ENCODE measurements around the gene ISOC1. TPM values are rescaled to one million over a fixed set of nuclear protein-coding genes. Genes with fewer than 3 reads are reported as not detected.
A peak's percentile ranks its signal among the peaks of the same experiment; 100 is the strongest.

The ISOC1 gene
- total and polyA plus RNA-seq, 2 of the 13 experiments (the other 11 are each of a cell fraction or from before 2014, with no cell fraction given): 25.7 to 51.3 TPM

DNA sequence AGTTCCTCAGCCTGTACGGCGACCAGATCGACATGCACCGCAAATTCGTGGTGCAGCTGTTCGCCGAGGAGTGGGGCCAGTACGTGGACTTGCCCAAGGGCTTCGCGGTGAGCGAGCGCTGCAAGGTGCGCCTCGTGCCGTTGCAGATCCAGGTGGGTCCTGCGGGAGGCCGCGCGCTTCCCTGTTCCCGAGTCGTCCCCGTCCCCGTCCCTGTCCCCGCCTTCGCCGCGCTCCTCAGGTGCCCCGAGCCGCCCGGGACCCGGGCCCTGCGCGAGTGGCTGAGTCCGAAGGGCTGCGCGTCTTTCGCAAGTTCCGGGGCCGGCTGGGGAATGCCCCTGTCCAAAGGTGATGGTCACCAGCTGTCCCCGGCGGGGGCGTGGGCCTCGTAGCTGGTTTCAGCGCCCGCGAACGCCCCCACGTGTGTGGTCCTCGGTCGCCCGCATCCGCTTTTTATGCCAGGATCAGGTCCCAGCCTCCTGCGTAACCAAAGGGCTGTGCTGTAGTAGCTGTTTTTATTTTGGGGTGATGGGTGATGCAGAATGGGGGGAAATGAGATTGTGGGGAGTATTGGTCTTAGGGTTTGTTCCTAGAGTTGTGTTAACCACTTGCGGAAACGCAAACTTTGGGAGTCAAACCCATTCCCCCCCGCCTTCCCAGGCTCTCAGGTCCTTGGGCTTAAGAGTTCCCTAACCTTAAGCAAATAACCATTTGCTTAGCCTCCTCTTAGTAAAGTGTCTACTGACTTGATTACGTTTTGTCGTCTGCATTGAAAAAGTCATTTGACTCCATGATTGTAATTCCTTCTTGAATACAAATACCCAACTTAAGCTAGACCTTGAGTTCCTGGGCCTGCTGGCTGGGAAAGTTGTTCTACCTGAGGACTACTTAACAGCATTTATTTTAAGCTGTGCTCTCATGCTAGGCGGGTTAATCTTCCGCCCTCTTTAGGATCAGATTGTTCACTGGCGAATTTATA is 663 bp downstream of the ISOC1 start:
- peak; percentile 80 for DNase-seq (ENCODE audit: low spot score)
- 29% methylated on average over 8 of the region's 61 CpGs for WGBS (ENCODE audit: low lambda C conversion rate)
- ATAC-seq: peak; percentile 92
- Histone ChIP-seq H3K27ac (ENCODE audit: extremely low read length, insufficient read depth, low read length) (peak overlapping the region; percentile 100), H3K27me3 (ENCODE audit: control insufficient read depth in 1 of 2, insufficient read depth in 2 of 2, low read length in 2 of 2) (no peaks in the 10 kb centered on the region), H3K9me3 (ENCODE audit: low read length) (no peaks in the 10 kb centered on the region), H4K20me1 (ENCODE audit: insufficient read depth, low read length) (no peaks in the 10 kb centered on the region), H3K4me3 (replicated peaks in 1 of 3; ENCODE audit: insufficient read depth in 1 of 3, low read depth in 2 of 3, low read length in 3 of 3) (peak overlapping the region; percentile 80 to 99 (median 94)), H3K79me2 (ENCODE audit: insufficient read depth, low read length) (peaks cover 48% of the 10 kb centered on the region), H3K4me2 (ENCODE audit: low read depth, low read length) (peak overlapping the region; percentile 81), H2AFZ (ENCODE audit: low read length) (no peak overlapping the region), H3K4me1 (ENCODE audit: insufficient read depth, low read length) (peaks cover 51% of the 10 kb centered on the region), H3K9ac (ENCODE audit: insufficient read depth, low read depth, low read length) (peak overlapping the region; percentile 99), H3K36me3 (replicated peaks in 1 of 2; ENCODE audit: control insufficient read depth in 1 of 2, insufficient read depth in 2 of 2, low read length in 2 of 2) (peaks cover 1 to 3% of the 10 kb centered on the region in 2 experiments; a peak in 1 of 5 replicates)
- TSS peak; percentile 49 for BruUV-seq (replicated peaks)
- intact Hi-C loops (cut with micrococcal nuclease; ENCODE audit: unreplicated experiment) (loop anchor here (1.0 to 10.0 kb wide), 2 partner anchors 40 to 1580 kb away; partner anchors contain the start of gene PRRC1), in situ Hi-C loops (cut with HindIII; ENCODE audit: extremely low pct_ligation_motif_present, low pct_unique_long_range_greater_than_20kb) (loop anchor here (25.0 kb wide), 1 partner anchor 1533 kb away; no protein-coding TSS in a partner anchor)
- CTCF ChIA-PET (ENCODE audit: low intra/inter-chr PET ratio, low total read pairs): no interaction called here
- FAIRE-seq: no peak
- POLR2A ChIA-PET: interaction anchor here (0.6 to 1.6 kb wide), 6 partner anchors 8 to 1578 kb away, joined by 3 to 8 read pairs (median 4); partner anchors contain the start of gene PRRC1
- no peak for TF ChIP-seq FOSL1 (CRISPR knock-in tag; IDR thresholded peaks at IDR 0.05; ENCODE audit: borderline replicate concordance)
- peak; percentile 60; the same call in 1 of the 2 replicates for TF ChIP-seq EED (CRISPR knock-in tag; IDR thresholded peaks at IDR 0.05)
- no peak for TF ChIP-seq RORA (CRISPR knock-in tag; IDR thresholded peaks at IDR 0.05)
- TF ChIP-seq, protein P1, sequence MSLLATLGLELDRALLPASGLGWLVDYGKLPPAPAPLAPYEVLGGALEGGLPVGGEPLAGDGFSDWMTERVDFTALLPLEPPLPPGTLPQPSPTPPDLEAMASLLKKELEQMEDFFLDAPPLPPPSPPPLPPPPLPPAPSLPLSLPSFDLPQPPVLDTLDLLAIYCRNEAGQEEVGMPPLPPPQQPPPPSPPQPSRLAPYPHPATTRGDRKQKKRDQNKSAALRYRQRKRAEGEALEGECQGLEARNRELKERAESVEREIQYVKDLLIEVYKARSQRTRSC (CRISPR knock-in tag; IDR thresholded peaks at IDR 0.05; ENCODE audit: low read depth): no peak
- TF ChIP-seq, protein P2, sequence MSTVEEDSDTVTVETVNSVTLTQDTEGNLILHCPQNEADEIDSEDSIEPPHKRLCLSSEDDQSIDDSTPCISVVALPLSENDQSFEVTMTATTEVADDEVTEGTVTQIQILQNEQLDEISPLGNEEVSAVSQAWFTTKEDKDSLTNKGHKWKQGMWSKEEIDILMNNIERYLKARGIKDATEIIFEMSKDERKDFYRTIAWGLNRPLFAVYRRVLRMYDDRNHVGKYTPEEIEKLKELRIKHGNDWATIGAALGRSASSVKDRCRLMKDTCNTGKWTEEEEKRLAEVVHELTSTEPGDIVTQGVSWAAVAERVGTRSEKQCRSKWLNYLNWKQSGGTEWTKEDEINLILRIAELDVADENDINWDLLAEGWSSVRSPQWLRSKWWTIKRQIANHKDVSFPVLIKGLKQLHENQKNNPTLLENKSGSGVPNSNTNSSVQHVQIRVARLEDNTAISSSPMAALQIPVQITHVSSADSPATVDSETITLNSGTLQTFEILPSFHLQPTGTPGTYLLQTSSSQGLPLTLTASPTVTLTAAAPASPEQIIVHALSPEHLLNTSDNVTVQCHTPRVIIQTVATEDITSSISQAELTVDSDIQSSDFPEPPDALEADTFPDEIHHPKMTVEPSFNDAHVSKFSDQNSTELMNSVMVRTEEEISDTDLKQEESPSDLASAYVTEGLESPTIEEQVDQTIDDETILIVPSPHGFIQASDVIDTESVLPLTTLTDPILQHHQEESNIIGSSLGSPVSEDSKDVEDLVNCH (CRISPR knock-in tag; IDR thresholded peaks at IDR 0.05): no peak
- TF ChIP-seq SIX4 (CRISPR knock-in tag; IDR thresholded peaks at IDR 0.05): no peak
- peak; percentile 65 for TF ChIP-seq NRL (CRISPR knock-in tag; IDR thresholded peaks at IDR 0.05; ENCODE audit: borderline replicate concordance)
- peak; percentile 76; the same call in 1 of the 2 replicates for TF ChIP-seq ZMYM2 (CRISPR knock-in tag; IDR thresholded peaks at IDR 0.05)
- TF ChIP-seq ZNF460 (CRISPR knock-in tag; IDR thresholded peaks at IDR 0.05; ENCODE audit: borderline replicate concordance): no peak; the same call in 1 of the 2 replicates
- no peak for TF ChIP-seq ZNF484 (CRISPR knock-in tag; IDR thresholded peaks at IDR 0.05; ENCODE audit: borderline replicate concordance, low read depth)
- TF ChIP-seq ZNF567 (CRISPR knock-in tag; IDR thresholded peaks at IDR 0.05; ENCODE audit: borderline replicate concordance): no peak; the same call in 1 of the 2 replicates
- TF ChIP-seq REPIN1 (CRISPR knock-in tag; IDR thresholded peaks at IDR 0.05; ENCODE audit: borderline replicate concordance, low read depth): peak; percentile 90
- TF ChIP-seq, protein P3, sequence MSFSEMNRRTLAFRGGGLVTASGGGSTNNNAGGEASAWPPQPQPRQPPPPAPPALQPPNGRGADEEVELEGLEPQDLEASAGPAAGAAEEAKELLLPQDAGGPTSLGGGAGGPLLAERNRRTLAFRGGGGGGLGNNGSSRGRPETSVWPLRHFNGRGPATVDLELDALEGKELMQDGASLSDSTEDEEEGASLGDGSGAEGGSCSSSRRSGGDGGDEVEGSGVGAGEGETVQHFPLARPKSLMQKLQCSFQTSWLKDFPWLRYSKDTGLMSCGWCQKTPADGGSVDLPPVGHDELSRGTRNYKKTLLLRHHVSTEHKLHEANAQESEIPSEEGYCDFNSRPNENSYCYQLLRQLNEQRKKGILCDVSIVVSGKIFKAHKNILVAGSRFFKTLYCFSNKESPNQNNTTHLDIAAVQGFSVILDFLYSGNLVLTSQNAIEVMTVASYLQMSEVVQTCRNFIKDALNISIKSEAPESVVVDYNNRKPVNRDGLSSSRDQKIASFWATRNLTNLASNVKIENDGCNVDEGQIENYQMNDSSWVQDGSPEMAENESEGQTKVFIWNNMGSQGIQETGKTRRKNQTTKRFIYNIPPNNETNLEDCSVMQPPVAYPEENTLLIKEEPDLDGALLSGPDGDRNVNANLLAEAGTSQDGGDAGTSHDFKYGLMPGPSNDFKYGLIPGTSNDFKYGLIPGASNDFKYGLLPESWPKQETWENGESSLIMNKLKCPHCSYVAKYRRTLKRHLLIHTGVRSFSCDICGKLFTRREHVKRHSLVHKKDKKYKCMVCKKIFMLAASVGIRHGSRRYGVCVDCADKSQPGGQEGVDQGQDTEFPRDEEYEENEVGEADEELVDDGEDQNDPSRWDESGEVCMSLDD (CRISPR knock-in tag; IDR thresholded peaks at IDR 0.05; ENCODE audit: borderline replicate concordance): no peak
- TF ChIP-seq HNRNPH1 (optimal IDR thresholded peaks at IDR 0.05; ENCODE audit: low read depth, low read length): peak; percentile 42
- TF ChIP-seq, protein P4, sequence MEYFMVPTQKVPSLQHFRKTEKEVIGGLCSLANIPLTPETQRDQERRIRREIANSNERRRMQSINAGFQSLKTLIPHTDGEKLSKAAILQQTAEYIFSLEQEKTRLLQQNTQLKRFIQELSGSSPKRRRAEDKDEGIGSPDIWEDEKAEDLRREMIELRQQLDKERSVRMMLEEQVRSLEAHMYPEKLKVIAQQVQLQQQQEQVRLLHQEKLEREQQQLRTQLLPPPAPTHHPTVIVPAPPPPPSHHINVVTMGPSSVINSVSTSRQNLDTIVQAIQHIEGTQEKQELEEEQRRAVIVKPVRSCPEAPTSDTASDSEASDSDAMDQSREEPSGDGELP (IDR thresholded peaks at IDR 0.05; ENCODE audit: borderline replicate concordance, low read depth): peak; percentile 98
